ENCODE measurements around the gene ARFIP2. TPM values are rescaled to one million over a fixed set of nuclear protein-coding genes. Genes with fewer than 3 reads are reported as not detected.
A peak's percentile ranks its signal among the peaks of the same experiment; 100 is the strongest.

Gene ARFIP2
- total RNA-seq, 1 donor from 2014 or later: 60.9 TPM

- no peak for DNase-seq (ENCODE audit: extremely low spot score, unreplicated experiment)
- Mint-ChIP-seq H3K4me1 (ENCODE audit: unreplicated experiment) (no peaks in the 10 kb centered on the region), H3K27me3 (no peaks in the 10 kb centered on the region), H3K4me3 (no peak within 1 kb of the TSS), H3K27ac (no peak within 1 kb of the TSS), H3K9me3 (no peaks in the 10 kb centered on the region), H3K36me3 (no peaks in the 10 kb centered on the region)
- TF ChIP-seq CTCF (conservative IDR thresholded peaks at IDR 0.05): no peak
Observed at GRCh38 chr11:6440906-6441358, 40.2 kb downstream of the ARFIP2 start, which contains the start of gene HPX. Gene HPX, minus strand, starts transcription at chr11:6440987. Its CDS starts 24 bp downstream, at chr11:6440963.

DNA sequence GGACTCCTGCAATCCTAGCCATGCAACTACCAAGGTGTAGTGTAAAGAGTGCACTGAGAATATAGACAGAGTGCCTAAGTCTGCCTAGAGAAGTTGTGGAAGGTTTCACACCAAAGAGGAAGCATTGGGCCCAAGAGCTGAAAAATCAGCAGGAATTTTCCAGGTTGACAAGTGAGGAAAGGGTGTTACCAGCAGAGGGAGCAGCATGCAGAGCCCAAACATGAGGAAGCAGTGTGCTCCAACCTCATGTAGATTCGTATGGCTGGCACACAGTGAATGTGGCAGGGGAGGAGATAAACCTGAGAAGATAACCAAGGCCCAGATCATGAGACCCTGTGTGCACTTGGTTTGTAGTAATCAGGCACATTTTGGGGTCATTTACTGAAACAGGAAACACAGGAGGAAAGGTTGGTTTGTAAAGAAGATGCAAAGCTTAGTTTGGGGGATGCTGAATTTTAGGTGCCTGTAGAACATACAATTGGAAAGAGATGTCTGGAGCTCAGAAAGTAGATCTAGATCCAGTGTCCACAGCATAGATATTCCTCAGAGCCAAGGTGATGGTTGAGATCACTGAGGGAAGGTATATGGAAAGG lies 42.1 kb downstream of the ARFIP2 start:
- H3K27ac Mint-ChIP-seq: no peak overlapping the region
- no peaks in the 10 kb centered on the region for H3K36me3 Mint-ChIP-seq
- no peaks in the 10 kb centered on the region for H3K9me3 Mint-ChIP-seq
- TF ChIP-seq CTCF (conservative IDR thresholded peaks at IDR 0.05): peak; percentile 75
- no peaks in the 10 kb centered on the region for H3K4me1 Mint-ChIP-seq (ENCODE audit: unreplicated experiment)
- DNase-seq (ENCODE audit: extremely low spot score, unreplicated experiment): no peak
- H3K4me3 Mint-ChIP-seq: no peak overlapping the region
- H3K27me3 Mint-ChIP-seq: no peaks in the 10 kb centered on the region

GRCh38 chr11:6437993-6438392 lies 43.1 kb downstream of the ARFIP2 start:
- Mint-ChIP-seq H3K4me1 (ENCODE audit: unreplicated experiment) (no peaks in the 10 kb centered on the region), H3K27me3 (no peaks in the 10 kb centered on the region), H3K27ac (no peak overlapping the region), H3K9me3 (no peaks in the 10 kb centered on the region), H3K4me3 (no peak overlapping the region), H3K36me3 (no peaks in the 10 kb centered on the region)
- TF ChIP-seq CTCF (conservative IDR thresholded peaks at IDR 0.05): no peak
- no peak for DNase-seq (ENCODE audit: extremely low spot score, unreplicated experiment)

- Mint-ChIP-seq H3K4me1 (ENCODE audit: unreplicated experiment) (no peaks in the 10 kb centered on the region), H3K9me3 (no peaks in the 10 kb centered on the region)
- no peak for DNase-seq (ENCODE audit: extremely low spot score, unreplicated experiment)
Observed at GRCh38 chr11:6437423-6437822, 43.7 kb downstream of the ARFIP2 start.

DNA sequence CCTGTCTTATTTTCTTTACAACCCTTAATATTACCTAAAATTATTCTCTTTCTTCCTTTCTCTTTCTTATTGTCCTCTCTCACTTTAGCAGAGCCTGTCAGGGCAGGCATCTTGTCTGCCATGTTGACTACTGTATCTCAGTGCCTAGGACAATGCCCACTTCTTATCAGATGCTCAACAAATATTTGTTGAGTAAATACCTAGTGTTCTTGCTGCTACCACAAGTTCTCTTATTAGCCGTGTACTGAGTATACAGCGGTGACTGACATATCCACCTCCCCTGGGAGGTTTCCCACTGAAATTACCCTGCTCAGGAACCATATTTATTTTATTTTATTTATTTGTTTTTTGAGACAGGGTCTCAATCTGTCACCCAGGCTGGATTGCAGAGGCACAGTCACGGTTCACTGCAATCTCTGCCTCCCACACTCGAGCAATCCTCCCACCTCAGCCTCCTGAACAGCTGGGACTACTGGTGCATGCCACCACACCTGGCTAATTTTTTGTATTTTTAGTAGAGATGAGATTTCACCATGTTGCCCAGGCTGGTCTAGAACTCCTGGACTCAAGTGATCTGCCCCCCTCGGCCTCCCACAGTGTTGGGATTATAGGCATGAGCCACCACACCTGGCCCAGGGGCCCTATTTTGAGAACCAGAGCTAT lies 47.0 kb downstream of the ARFIP2 start:
- Mint-ChIP-seq H3K27ac (no peak overlapping the region), H3K27me3 (no peaks in the 10 kb centered on the region), H3K9me3 (no peaks in the 10 kb centered on the region), H3K4me1 (ENCODE audit: unreplicated experiment) (no peaks in the 10 kb centered on the region), H3K4me3 (no peak overlapping the region), H3K36me3 (no peaks in the 10 kb centered on the region)
- DNase-seq (ENCODE audit: extremely low spot score, unreplicated experiment): no peak
- TF ChIP-seq CTCF (conservative IDR thresholded peaks at IDR 0.05): no peak

More at GRCh38 chr11:6437423-6437822, 43.7 kb downstream of the ARFIP2 start:
- no peak overlapping the region for H3K4me3 Mint-ChIP-seq
- TF ChIP-seq CTCF (conservative IDR thresholded peaks at IDR 0.05): no peak
- no peaks in the 10 kb centered on the region for H3K27me3 Mint-ChIP-seq
- no peak overlapping the region for H3K27ac Mint-ChIP-seq
- H3K36me3 Mint-ChIP-seq: no peaks in the 10 kb centered on the region

Measured in type B pancreatic cell (in vitro differentiated cells).